Amniotic epithelial cell (primary cell): ENCODE results near the gene ARCN1.
A peak's percentile ranks its signal among the peaks of the same experiment; 100 is the strongest.

Experiments used
- DNase-seq: peaks from one replicate; pipeline ENCODE4 v3.0.0-alpha.2; 2010; ENCODE audit warnings: low read depth

ARCN1 gene

DNA sequence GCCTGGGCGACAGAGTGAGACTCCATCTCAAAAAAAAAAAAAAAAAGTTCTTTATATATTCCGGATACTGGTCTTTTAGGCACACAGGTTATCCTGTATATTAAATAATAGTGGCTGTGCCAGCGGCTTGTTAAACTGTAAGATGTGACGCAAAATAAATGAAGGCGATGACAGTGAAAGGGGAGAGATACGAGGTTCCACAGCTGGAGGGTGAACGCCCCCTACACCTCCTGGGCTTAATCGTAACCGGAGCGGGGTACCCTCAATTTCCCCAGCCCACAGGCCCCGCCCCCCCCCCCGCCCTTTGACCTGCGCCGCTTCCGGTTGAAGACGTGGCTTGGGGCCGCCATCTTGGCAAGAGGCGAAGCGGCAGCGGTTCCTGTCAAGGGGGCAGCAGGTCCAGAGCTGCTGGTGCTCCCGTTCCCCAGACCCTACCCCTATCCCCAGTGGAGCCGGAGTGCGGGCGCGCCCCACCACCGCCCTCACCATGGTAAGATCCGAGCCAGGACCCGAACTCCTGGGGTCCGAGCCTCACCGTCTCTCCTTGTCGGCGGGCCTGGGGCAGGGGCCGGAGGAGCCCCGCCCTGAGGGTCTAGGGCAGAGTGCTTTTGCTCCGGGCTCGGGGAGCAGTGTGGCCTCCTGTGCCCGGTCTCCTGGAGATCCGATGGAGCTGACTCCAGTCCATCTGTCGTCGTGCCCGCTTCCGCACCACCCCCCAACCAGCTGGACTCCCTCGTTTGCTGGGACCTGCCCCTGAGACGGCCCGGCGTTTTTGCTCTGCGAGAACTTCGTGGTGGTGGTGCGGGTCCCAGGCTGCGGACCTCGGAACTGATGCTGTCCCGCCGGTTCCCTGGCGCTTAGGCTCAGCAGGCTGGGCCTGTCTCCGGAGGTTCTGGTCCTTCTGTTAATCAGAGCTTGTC lies at the start of gene ARCN1:
Gene ARCN1, plus strand, starts transcription at position 349 of the 920 bp plus-strand sequence. Its CDS starts 139 bp downstream, at position 488.
- DNase-seq, result peak; percentile 63

DNA sequence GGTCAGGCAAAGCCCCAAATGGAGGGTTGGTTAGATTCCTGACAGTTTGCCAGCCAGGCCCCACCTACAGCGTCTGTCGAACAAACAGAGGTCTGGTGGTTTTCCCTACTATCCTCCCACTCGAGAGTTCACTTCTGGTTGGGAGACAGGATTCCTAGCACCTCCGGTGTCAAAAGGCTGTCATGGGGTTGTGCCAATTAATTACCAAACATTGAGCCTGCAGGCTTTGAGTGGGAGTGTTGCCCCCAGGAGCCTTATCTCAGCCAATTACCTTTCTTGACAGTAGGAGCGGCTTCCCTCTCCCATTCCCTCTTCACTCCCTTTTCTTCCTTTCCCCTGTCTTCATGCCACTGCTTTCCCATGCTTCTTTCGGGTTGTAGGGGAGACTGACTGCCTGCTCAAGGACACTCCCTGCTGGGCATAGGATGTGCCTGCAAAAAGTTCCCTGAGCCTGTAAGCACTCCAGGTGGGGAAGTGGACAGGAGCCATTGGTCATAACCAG lies 49.6 kb upstream of the ARCN1 start:
- DNase-seq, result peak; percentile 55

GRCh38 chr11:118524356-118524755 lies 47.9 kb upstream of the ARCN1 start:
- DNase-seq, result no peak

- DNase-seq, result no peak
Observed at GRCh38 chr11:118524757-118525470, 47.3 kb upstream of the ARCN1 start.

- no peak for DNase-seq
Observed at GRCh38 chr11:118526688-118527087, 45.5 kb upstream of the ARCN1 start.

GRCh38 chr11:118527109-118527508 lies 45.1 kb upstream of the ARCN1 start, which contains the start of gene TTC36:
TTC36 (plus strand) TSS chr11:118527474; CDS start chr11:118527495, 21 bp downstream.
- peak; percentile 40 for DNase-seq

DNA sequence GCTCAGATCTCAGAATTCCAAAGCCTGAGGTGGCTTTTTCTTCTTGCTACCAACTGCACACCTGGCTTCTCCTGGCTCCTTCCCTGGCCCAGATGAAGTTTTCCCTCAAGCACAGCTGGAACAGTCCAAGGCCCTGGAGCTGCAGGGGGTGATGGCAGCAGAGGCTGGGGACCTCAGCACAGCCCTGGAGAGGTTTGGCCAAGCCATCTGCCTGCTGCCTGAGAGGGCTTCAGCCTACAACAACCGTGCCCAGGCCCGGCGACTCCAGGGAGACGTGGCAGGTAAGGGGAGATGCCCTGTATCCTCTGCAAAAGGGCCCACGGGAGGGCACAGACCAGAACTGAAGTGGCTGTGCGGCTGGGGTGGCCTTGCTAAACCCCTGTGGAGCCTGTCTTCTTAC lies 43.7 kb upstream of the ARCN1 start:
- DNase-seq, result no peak

- no peak for DNase-seq
Observed at GRCh38 chr11:118529584-118530175, 42.5 kb upstream of the ARCN1 start.

DNA sequence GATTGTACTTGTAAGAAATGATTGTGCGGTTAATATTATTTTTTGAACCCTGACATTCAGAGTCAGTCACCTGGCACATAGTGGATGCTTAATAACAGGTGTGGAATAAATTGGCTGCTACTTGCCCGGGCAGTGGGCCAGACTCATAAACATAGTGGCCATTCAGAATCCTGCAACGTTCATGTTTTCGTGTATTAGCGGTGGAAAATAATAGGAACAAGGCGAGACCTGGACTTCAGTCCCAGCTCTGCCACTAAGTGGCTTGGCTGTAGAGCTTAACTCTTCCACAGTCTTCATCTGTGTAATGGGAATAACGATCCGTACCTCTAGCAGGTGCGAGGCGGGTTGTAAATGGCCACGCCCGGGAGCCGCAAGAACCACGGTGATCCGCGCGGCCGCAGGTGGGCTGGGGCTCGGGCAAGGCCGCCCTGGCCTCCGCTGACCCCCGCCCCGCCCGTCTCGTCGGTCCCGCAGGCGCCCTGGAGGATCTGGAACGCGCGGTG lies 42.0 kb upstream of the ARCN1 start:
- no peak for DNase-seq

DNA sequence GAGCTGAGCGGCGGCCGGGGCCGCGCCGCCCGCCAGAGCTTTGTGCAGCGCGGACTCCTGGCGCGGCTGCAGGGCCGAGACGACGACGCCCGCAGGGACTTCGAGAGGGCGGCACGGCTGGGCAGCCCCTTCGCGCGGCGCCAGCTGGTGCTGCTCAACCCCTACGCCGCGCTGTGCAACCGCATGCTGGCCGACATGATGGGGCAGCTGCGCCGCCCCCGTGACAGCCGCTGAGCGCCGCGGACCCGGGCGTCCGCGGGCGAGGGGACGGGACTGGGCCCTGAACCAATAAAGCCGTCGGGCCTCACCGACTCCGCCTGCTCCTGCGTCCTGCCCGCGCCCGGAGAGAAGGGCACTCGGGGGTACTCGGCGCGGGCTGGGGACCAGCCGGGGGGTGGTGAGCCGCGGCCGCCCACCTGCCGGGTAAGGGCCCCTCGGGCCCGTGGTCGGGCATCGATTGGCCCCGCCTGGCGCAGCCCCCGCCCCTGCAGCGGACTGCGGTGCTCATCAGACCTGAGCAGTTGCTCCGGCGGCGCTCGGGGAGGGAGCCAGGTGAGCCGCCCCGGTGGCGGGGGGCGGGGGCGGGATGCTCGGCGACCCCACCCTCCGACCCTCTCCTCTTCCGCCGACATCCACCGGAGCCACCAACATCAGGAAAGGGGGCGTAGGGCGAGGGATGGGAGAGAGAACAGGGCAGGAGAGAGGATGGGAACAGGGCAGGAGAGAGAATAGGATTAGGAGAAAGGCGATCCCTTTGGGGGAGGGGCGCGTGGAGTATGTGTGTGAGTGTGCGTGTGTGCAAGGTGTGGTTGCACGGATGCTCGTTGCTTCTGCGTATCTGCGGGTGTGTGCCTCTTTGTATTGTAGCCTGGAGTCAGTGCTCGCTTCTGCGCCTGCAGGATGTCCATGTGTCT lies 41.3 kb upstream of the ARCN1 start, which contains the start of gene TMEM25:
Gene TMEM25, plus strand, starts transcription at position 510 of the 914 bp plus-strand sequence. CDS start 610 bp downstream, outside the sequence.
- peak; percentile 45 for DNase-seq

GRCh38 chr11:118531597-118532084 lies 40.6 kb upstream of the ARCN1 start:
- no peak for DNase-seq

DNA sequence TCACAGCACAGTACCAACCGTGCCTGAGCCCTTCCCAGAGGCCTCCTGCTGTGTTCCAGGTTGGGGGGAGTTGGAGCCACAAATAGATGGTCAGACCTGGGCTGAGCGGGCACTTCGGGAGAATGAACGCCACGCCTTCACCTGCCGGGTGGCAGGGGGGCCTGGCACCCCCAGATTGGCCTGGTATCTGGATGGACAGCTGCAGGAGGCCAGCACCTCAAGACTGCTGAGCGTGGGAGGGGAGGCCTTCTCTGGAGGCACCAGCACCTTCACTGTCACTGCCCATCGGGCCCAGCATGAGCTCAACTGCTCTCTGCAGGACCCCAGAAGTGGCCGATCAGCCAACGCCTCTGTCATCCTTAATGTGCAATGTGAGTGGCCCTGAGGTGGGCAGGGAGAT lies 40.1 kb upstream of the ARCN1 start:
- no peak for DNase-seq

DNA sequence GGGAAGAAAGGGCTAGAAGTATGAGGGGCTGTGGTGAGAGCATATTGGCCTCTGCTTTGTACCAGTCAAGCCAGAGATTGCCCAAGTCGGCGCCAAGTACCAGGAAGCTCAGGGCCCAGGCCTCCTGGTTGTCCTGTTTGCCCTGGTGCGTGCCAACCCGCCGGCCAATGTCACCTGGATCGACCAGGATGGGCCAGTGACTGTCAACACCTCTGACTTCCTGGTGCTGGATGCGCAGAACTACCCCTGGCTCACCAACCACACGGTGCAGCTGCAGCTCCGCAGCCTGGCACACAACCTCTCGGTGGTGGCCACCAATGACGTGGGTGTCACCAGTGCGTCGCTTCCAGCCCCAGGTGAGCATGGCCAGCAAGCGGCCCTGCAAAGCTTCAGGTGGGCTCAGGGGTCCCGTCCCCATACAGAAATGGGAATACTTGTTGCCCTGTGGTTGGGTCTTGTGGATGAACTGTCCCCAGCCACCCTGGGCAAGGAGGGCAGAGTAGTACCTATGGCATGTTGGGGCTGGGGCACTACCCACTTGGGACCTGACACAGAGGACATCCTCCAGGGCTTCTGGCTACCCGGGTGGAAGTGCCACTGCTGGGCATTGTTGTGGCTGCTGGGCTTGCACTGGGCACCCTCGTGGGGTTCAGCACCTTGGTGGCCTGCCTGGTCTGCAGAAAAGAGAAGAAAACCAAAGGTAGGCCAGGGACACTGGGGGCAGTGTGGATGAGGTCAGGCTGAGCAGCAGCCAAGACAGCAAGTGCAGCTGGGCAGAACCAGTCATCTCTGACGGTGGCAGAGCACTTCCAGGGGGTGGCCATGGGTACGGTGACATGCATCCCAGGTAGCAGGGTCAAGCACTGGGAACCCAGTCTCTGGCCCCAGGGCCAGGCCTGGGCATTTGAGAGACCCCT lies 39.1 kb upstream of the ARCN1 start:
- DNase-seq, result no peak

GRCh38 chr11:118533769-118534729 lies 38.2 kb upstream of the ARCN1 start:
- no peak for DNase-seq

GRCh38 chr11:118535261-118535660 lies 36.9 kb upstream of the ARCN1 start:
- DNase-seq, result no peak

DNA sequence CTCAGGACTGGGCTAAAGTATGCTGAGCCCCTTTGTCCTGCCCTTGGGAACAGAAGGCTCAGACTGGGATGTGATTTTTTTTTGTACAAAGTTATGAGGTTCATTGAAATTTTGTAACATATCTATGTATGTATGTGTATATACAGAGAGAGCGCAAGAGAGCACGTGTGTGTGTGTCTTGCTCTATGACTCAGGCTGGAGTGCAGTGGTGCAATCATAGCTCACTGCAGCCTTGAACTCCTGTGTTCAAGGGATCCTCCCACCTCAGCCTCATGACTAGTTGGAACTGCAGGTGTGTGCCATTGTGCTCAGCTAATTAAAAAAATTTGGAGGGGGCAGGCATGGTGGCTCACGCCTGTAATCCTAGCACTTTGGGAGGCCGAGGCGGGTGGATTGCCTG lies 35.5 kb upstream of the ARCN1 start:
- DNase-seq, result peak; percentile 61

DNA sequence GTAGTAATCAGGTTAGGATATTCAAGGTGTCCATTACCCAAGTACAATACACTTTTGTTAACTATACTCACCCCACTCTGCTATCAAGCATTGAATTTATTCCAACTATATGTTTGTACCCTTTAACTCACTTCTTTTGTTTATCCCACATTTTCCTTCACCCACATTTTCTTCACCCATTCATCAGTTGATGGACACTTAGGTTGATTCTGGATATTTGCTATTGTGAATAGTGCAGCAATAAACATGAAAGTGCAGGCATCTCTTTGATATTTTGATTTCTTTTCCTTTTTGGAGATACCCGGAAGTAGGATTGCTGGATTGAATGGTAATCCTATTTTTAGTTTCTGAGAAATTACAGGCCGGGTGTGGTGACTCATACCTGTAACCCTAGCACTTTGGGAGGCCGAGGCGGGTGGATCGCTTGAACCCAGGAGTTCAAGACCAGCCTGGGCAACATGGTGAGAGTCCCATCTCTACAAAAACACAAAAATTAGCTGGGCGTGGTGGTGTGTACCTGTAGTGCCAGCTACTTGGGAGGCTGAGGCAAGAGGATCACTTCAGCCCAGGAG lies 34.7 kb upstream of the ARCN1 start:
- DNase-seq, result no peak

DNA sequence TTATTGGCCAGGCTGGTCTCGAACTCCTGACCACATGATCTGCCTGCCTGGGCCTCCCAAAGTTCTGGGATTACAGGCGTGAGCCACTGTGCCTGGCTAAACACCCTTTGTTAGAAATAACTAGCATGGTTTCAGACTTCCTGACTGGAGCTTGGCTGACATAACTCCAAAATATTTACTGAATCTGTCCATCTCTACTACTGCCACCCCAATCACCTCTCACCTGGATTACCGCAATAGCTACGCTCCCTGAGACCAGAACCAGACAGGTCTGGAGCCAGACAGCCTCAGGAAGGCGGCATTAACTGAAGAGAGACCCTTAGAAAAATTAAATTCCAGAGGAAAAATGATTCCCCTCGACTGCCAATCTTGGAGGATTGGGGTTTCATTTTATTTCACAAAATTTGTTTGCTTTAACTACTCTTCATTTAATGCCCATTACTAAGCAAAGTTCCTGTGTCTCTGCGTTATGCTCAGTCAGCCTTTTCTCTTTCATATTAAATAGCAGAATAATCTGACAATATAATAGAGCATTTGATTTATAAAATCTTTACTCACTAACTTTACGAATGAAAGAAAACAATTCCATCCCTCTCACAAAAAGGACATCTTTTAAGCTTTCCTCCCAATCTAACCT lies 28.1 kb upstream of the ARCN1 start:
- no peak for DNase-seq
